ENCODE results near the gene SVIP. TPM values are rescaled to one million over a fixed set of nuclear protein-coding genes. Genes with fewer than 3 reads are reported as not detected.

SVIP gene
- total RNA-seq = 2.9 TPM

DNA sequence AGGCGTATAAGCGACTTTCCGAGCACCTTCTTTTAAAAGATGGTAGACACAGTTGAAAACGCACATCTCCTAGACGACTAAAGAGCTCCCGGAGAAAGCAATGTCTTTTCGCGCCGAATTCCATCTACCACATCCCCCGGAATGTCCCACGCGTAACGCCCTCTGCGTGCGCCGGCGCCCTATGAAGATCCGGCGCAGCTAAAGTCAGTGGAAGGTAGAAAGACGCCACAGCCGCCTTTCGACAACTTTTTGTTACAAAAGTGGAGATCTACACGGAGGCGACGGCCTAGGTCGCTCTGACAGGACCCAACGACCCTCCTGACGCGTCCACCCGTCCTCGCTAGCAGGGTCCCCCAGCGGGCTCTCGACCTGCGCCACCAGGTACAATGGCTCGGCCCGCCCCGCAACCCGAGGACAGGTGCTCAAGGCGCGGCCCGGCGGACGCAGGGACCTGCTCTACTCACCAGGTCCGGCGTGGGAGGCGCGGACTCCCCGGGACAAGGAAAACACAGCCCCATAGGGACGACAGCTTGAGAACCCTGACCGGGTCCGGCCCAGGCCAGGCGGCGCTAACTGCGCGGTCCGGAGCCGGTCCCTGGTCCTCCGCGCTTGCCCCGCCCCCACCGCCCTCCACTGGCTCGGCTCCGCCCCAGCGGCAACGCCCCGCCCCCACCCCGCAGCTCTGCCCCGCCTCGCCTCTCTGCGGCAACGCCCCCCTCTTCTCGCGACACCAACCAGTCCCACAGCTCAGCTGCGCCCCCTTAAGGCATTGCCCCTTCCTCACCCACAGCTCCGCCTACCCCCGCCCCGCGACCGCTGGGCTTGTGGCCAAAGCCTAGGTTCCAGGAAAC lies at the start of gene SVIP:
Gene SVIP, minus strand, starts transcription at position 571 of the 851 bp plus-strand sequence. Its CDS starts 53 bp downstream, at position 518.
- DNase-seq (ENCODE audit: low spot score in 2 of 2) (peak; percentile 77 to 82), FAIRE-seq (no peak)

GRCh38 chr11:22878604-22879003 lies 49.0 kb upstream of the SVIP start:
- DNase-seq (ENCODE audit: low spot score in 2 of 2) (no peak), FAIRE-seq (no peak)

GRCh38 chr11:22878039-22878438 lies 48.4 kb upstream of the SVIP start:
- DNase-seq (ENCODE audit: low spot score in 2 of 2) (no peak), FAIRE-seq (no peak)

DNA sequence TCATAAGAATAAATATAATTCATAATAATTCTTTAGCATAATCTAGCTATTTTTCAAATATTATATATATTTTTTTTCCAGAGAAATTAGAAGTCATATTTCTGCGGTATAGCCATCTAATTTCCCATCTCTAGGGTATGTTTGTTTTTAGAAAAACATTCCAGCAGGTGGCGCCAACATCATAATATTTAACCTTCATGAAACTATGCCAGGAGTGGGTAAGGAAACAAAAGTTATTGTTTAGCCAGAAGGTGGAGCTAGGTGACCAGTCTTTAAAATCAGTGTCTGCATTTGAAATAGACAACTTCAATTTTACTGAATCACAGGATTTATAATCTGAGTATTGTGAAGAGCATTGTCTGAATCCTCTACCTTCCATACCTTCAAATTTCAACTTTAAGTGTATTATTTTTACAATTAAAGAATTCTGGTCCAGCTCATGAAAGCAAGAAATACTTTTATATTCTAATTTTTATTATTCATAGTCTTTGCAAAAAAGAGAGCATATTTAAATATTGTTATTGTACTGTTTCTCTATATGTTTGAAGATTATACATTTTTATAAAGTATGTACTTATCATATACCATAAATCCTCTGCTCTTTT lies 46.4 kb upstream of the SVIP start:
- FAIRE-seq (peak; percentile 93), DNase-seq (ENCODE audit: low spot score in 2 of 2) (peak; percentile 14 to 35)

GRCh38 chr11:22869325-22869724 lies 39.7 kb upstream of the SVIP start:
- FAIRE-seq = no peak
- DNase-seq (ENCODE audit: low spot score in 2 of 2) = no peak

DNA sequence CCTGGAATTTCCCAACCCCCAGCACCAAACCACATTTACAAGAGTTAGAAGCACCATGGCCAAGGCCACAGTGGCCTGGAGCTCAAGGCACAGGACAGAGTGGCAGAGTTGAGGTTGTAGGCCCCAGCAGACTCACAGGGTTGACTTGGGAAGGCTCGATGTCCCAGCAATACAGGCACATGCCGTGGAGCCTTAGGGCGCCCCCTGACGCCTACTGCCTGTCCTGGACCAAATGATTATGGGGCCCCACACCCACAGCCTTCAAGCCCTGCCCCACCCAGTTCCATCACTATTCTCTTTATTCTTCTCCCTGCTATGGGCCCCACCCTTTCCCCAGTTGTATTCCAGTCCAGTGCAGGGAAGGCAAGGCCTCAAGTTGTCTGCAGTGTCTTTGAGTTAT lies 30.6 kb upstream of the SVIP start, which contains the start of gene CCDC179:
Gene CCDC179, minus strand, starts transcription at position 234 of the 400 bp plus-strand sequence. Its CDS starts 53 bp downstream, at position 181.
- no peak for DNase-seq (ENCODE audit: low spot score in 2 of 2)
- FAIRE-seq = no peak

GRCh38 chr11:22859756-22860155 lies 30.2 kb upstream of the SVIP start:
- no peak for DNase-seq (ENCODE audit: low spot score in 2 of 2)
- FAIRE-seq = no peak

- DNase-seq (ENCODE audit: low spot score in 2 of 2) = no peak
- FAIRE-seq = no peak
These were observed 21.9 kb upstream of the SVIP start for GRCh38 chr11:22851477-22851876.

DNA sequence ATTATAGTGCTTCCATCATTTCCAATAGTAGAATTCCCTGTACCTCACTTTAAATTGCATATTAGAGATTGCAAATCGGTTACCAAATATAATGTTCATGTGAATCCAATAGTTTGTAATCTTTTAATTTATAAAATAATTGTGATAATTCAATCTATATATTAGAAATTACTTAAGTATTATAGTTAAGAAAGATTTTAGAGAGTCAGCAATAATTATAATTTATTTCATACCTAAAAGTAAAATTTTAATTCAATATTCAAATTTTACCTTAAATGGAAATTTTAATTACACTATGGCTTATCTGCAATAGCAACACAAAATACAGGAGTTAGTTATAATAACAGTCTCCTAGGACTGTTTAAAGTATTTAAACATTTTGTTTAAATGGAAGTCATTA lies 17.1 kb upstream of the SVIP start:
- peak; percentile 74 for FAIRE-seq
- no peak for DNase-seq (ENCODE audit: low spot score in 2 of 2)

GRCh38 chr11:22832315-22833015 lies 2.9 kb upstream of the SVIP start:
- FAIRE-seq (no peak), DNase-seq (ENCODE audit: low spot score in 2 of 2) (no peak)

DNA sequence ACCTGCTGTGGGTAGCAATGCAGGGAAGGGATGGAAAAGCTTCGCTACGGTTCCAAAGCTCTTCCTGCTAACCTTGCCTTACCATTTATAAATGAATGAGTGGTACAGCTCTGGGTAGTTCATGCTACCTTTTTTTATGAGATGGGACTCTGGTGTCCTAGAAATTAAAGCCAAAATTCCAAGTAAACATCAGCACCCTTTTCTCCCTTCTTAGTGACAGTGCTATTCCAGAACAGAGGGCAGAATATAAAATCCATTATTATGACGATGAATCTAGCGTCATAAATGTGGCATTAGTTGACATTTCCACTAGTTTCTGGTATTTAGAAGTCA lies 447 bp upstream of the SVIP start:
- FAIRE-seq (no peak), DNase-seq (ENCODE audit: low spot score in 2 of 2) (no peak)

GRCh38 chr11:22828373-22828772 lies 1.2 kb downstream of the SVIP start:
- no peak for FAIRE-seq
- no peak for DNase-seq (ENCODE audit: low spot score in 2 of 2)

DNA sequence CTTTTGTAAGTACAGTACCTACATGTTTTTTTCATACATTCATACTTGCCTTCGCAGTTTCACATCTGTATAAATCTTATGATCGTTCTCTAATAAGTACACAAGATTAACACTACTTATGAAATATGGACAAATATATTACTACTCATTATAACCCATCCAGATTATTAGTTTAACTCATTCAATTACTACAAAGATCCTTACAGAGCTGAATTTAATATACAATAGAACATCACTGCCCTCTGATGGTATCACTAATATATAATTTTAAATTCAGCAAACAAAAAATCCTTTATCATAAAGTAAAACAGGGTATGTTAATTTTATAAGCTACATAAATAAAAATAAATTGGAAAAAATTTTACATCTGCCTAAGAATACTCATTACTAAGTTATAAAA lies 7.4 kb downstream of the SVIP start:
- FAIRE-seq (peak; percentile 6), DNase-seq (ENCODE audit: low spot score in 2 of 2) (no peak)

DNA sequence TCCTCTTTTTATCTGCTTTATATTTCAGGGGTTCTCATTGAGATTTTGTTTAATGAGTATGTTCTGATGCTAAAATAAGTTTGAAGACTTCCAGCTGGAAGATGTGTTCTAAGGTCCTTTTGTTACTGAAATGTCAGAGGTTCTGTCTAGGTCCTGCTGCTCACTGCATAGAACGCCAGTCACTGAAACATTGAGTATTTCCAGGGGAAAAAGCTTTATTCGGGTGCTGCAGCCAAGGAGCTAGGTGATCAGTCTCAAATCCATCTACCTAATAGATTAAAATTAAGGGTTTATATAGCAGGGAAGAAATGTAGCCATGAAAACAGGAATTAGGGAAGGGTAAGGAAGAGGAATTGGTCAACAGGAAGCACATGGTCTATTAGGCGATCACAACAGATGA lies 19.7 kb downstream of the SVIP start:
- FAIRE-seq (no peak), DNase-seq (ENCODE audit: low spot score in 2 of 2) (no peak)

DNA sequence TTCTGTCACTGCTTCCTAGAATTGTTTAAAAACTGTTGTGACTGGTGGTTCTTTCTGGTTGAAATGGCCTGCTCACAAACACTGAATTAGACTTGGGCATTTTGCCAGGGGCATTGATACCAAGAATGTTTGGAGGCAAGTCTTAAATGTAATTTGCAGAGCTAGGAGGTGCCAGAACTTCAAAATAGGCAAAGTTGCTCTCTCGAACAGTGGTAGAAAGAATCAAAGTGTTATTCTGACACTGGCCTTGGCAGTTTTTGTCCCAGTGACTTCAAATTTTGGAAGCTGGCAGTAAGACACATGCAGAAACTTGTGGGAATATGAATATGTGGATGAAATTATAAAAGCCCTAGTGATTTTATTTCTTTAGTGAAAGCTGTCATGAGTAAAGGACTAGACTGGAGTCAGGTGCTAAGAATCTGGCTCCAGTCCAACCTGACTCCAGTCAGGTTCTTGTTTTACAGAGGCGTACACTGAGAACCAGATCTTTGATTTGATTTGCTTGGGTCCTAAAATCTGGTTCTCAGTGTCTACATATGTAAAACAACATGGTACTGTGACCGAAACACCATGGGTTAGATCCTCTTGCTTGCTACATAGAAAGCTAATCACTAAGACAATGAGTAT lies 20.9 kb downstream of the SVIP start:
- DNase-seq (ENCODE audit: low spot score in 2 of 2) (no peak), FAIRE-seq (no peak)

DNA sequence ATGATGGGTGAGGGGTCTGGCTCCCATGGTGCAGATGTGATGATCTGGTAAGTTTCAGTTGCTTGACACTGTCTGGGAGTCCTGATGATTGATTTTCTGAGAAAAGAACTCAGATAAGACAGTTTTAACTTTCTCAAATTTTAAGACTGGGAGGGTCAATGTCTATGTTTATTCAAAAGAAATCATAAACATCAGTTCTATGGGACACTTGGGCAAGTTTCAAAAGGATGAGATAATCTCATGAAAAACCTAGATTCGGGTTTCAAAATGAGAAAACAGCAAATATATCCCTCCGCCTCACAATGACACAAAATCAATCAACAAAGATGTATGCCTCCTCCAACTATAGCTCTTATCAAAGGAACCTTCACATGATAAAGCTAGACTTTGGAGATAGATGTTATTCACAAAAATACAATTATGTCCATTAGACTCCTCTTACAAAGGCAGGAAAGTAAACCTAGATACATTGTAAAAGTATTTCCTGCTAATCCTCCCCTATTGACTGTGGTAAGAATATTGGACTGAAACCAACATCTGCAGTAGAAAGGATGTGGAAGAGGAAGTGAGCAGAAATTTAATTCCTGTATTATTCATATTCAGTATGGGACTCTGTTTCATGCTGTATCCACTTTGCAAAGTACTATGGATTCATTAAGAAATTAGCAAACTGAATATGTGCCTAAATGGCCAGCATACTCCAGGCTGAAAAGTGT lies 21.6 kb downstream of the SVIP start:
- DNase-seq (ENCODE audit: low spot score in 2 of 2) = no peak
- FAIRE-seq = no peak

DNA sequence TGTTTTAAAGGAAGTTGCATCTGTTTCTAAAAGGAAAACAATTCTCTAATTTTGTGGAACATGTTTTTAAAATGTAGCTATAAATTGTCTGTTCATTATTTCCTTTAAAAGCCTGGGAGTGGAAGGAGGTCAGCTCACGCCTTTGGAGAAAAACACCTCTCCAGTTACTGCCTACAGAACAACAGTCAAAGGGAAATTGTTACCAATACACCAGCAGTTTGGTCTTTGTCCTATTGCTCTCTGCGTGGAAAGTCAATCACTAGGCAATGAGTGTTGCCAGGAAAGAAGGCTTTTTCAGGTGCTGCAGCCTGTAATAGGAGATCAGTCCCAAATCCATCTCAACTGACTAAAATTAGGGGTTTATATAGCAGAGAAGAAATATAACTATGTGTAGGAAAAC lies 22.2 kb downstream of the SVIP start:
- no peak for FAIRE-seq
- DNase-seq (ENCODE audit: low spot score in 2 of 2) = no peak

GRCh38 chr11:22802861-22803260 lies 26.7 kb downstream of the SVIP start:
- DNase-seq (ENCODE audit: low spot score in 2 of 2) (no peak), FAIRE-seq (no peak)

- no peak for FAIRE-seq
- no peak for DNase-seq (ENCODE audit: low spot score in 2 of 2)
These were observed 29.1 kb downstream of the SVIP start for GRCh38 chr11:22800482-22800881.

DNA sequence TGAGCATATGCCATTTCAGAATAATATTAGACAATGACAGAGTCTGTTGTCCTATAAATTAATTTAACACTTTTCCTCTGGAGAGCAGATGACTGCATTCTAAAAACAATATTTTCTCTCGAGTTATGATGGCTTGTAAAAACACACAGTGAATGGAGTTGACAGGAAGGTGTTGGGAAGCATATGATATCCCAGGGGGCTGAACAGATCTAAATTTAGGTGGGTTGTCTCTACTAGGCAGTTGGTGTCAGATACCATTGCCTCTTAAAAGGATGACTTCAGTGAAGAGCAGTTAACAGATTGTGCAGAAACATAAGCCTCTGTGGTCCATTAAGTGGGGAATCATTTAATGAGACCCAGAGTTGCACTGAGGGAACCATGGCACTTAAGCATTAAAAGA lies 30.7 kb downstream of the SVIP start:
- DNase-seq (ENCODE audit: low spot score in 2 of 2) (no peak), FAIRE-seq (no peak)
